BLaER1 treated with 17β-estradiol and CSF1 and Interleukin-3, amounts not matched to agents 10 nM and 100 nM (cell line): ENCODE results near the gene POU2F1.
A peak's percentile ranks its signal among the peaks of the same experiment; 100 is the strongest.

Source experiments
- H3K27ac ChIP-seq, 11 experiments: shearing (Covaris generic); formaldehyde crosslinking; 2 replicates each; pipeline ENCODE4 v1.8.1; 2022
- H3K27me3 ChIP-seq, 11 experiments: shearing (Covaris generic); formaldehyde crosslinking; 2 replicates each; pipeline ENCODE4 v1.8.1; 2022
- H3K36me3 ChIP-seq, 11 experiments: shearing (Covaris generic); formaldehyde crosslinking; 2 replicates each; pipeline ENCODE4 v1.8.1; 2022
- H3K4me1 ChIP-seq, 10 experiments: shearing (Covaris generic); formaldehyde crosslinking; 2 replicates each; pipeline ENCODE4 v1.8.1; 2022
- H3K4me2 ChIP-seq, 11 experiments: shearing (Covaris generic); formaldehyde crosslinking; 2 replicates each; pipeline ENCODE4 v1.8.1; 2022
- H3K4me3 ChIP-seq, 10 experiments: shearing (Covaris generic); formaldehyde crosslinking; 2 replicates each; pipeline ENCODE4 v1.8.1; 2022
- H3K9ac ChIP-seq, 11 experiments: shearing (Covaris generic); formaldehyde crosslinking; 2 replicates each; pipeline ENCODE4 v1.8.1; 2022
- H3K9me3 ChIP-seq, 11 experiments: shearing (Covaris generic); formaldehyde crosslinking; replicated peaks in 1 of 11; 2 replicates each; pipeline ENCODE4 v1.8.1; 2022
- H4K20me1 ChIP-seq, 11 experiments: shearing (Covaris generic); formaldehyde crosslinking; 2 replicates each; pipeline ENCODE4 v1.8.1; 2022
- Cebpa-rat ChIP-seq, 11 experiments: shearing (Covaris generic); IDR thresholded peaks; 2 replicates each; pipeline ENCODE4 v1.8.1; 2022

Gene POU2F1

DNA sequence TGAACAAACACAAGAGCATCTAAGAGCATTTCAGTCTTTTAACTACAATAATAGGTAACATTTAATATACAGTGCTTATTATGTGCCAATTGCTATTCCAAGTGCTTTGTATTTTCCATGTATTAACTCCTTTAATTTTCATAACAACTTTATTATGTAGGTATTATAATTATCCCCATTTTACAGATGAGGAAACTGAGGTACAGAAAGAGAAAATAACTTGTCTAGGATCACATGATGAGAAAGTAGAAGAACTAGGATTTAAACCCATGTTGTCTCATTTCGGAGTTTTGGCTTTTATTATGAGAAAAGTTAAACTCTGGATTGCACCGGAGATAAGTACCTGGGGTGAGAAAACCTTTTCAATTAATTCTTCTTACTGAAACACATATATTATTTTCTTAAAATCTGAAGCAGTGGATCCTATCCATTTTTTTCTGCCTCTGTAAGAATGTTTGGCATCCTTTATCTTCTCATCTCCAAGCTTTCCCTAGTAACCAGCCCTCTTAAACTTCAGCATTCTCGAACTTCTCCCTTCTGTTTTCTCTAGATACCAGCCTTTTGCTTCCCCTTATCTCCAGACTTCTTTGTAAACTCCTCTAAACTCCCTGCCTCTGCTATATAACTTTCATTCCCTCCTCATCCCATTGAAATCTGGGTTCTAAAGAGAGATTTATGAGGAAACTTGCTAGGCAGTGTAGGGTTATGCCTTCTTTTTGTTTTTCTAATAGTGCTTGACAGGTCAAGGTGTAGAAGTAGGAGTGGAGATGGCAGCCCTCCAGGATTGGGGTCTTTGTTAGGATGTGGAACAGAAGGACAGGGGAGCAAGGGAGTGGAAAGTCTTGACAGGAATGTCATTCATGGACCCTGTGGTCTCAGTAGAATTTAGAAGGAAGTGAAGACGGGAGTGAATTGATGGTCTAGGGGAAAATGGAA is 28.3 kb downstream of the POU2F1 start:
- Histone ChIP-seq H3K36me3 (peaks cover 0 to 6% (median 3%) of the 10 kb centered on the region in 11 experiments; a peak in 8 of 22 replicates), H3K4me3 (no peak overlapping the region), H3K4me1 (peaks cover 0 to 22% (median 12%) of the 10 kb centered on the region in 10 experiments; a peak in 10 of 20 replicates), H4K20me1 (peaks cover 0 to 22% (median 0%) of the 10 kb centered on the region in 11 experiments; a peak in 4 of 22 replicates), H3K27ac (no peak overlapping the region), H3K27me3 (no peaks in the 10 kb centered on the region), H3K4me2 (no peak overlapping the region), H3K9ac (no peak overlapping the region), H3K9me3 (peaks cover 0 to 7% (median 4%) of the 10 kb centered on the region in 11 experiments; a peak in 9 of 22 replicates)
- TF ChIP-seq Cebpa-rat (IDR thresholded peaks at IDR 0.05), result no peak

- no peak overlapping the region for H3K9ac ChIP-seq
- no peaks in the 10 kb centered on the region for H3K9me3 ChIP-seq
- no peak for TF ChIP-seq Cebpa-rat (IDR thresholded peaks at IDR 0.05)
- no peak overlapping the region for H3K4me3 ChIP-seq
- no peak overlapping the region for H3K27ac ChIP-seq
- H3K4me2 ChIP-seq, result no peak overlapping the region
- no peaks in the 10 kb centered on the region for H3K27me3 ChIP-seq
- peaks cover 0 to 17% (median 0%) of the 10 kb centered on the region in 11 experiments; a peak in 3 of 22 replicates for H4K20me1 ChIP-seq
- 0 out of 22 replicates have a peak, but pooled peaks cover 0 to 4% (median 0%) of the 10 kb centered on the region in 11 experiments for H3K36me3 ChIP-seq
- peaks cover 0 to 19% (median 12%) of the 10 kb centered on the region in 10 experiments; a peak in 10 of 20 replicates for H3K4me1 ChIP-seq
Measured at GRCh38 chr1:167249702-167250101, 29.0 kb downstream of the POU2F1 start.

- Histone ChIP-seq H3K4me3 (no peak overlapping the region), H3K9me3 (no peaks in the 10 kb centered on the region), H3K27ac (no peak overlapping the region), H3K27me3 (no peaks in the 10 kb centered on the region), H3K36me3 (0 out of 22 replicates have a peak, but pooled peaks cover 0 to 4% (median 0%) of the 10 kb centered on the region in 11 experiments), H3K4me2 (no peak overlapping the region), H3K9ac (no peak overlapping the region), H3K4me1 (peaks cover 0 to 19% (median 12%) of the 10 kb centered on the region in 10 experiments; a peak in 10 of 20 replicates), H4K20me1 (peaks cover 0 to 23% (median 0%) of the 10 kb centered on the region in 11 experiments; a peak in 3 of 22 replicates)
- TF ChIP-seq Cebpa-rat (IDR thresholded peaks at IDR 0.05), result no peak
Measured at GRCh38 chr1:167250482-167250881, 29.8 kb downstream of the POU2F1 start.

- Histone ChIP-seq H3K9me3 (no peaks in the 10 kb centered on the region), H3K27me3 (no peaks in the 10 kb centered on the region), H3K27ac (no peak overlapping the region), H3K36me3 (0 out of 22 replicates have a peak, but pooled peaks cover 0 to 6% (median 0%) of the 10 kb centered on the region in 11 experiments), H3K4me3 (no peak overlapping the region), H3K9ac (no peak overlapping the region), H3K4me2 (no peak overlapping the region), H4K20me1 (peaks cover 0 to 24% (median 0%) of the 10 kb centered on the region in 11 experiments; a peak in 3 of 22 replicates), H3K4me1 (peaks cover 0 to 19% (median 12%) of the 10 kb centered on the region in 10 experiments; a peak in 10 of 20 replicates)
- TF ChIP-seq Cebpa-rat (IDR thresholded peaks at IDR 0.05), result no peak
Measured at GRCh38 chr1:167251472-167251871, 30.8 kb downstream of the POU2F1 start.

GRCh38 chr1:167252986-167253385 is 32.3 kb downstream of the POU2F1 start:
- peaks cover 0 to 26% (median 0%) of the 10 kb centered on the region in 11 experiments; a peak in 3 of 22 replicates for H4K20me1 ChIP-seq
- H3K4me3 ChIP-seq, result no peak overlapping the region
- no peak overlapping the region for H3K9ac ChIP-seq
- H3K9me3 ChIP-seq, result no peaks in the 10 kb centered on the region
- 0 out of 22 replicates have a peak, but pooled peaks cover 0 to 6% (median 0%) of the 10 kb centered on the region in 11 experiments for H3K36me3 ChIP-seq
- peaks cover 0 to 12% (median 7%) of the 10 kb centered on the region in 10 experiments; a peak in 8 of 20 replicates for H3K4me1 ChIP-seq
- TF ChIP-seq Cebpa-rat (IDR thresholded peaks at IDR 0.05), result no peak
- peak overlapping the region in 3 of 11 experiments; percentile 1 to 15 (median 11); a peak in 2 of 22 replicates for H3K4me2 ChIP-seq
- H3K27ac ChIP-seq, result no peak overlapping the region
- no peaks in the 10 kb centered on the region for H3K27me3 ChIP-seq

- Histone ChIP-seq H3K4me3 (no peak overlapping the region), H3K27me3 (no peaks in the 10 kb centered on the region), H3K4me2 (no peak overlapping the region), H3K27ac (no peak overlapping the region), H3K4me1 (peaks cover 8 to 28% (median 17%) of the 10 kb centered on the region in 10 experiments), H3K9ac (no peak overlapping the region), H4K20me1 (peaks cover 0 to 40% (median 0%) of the 10 kb centered on the region in 11 experiments; a peak in 2 of 22 replicates), H3K9me3 (peaks cover 0 to 4% (median 0%) of the 10 kb centered on the region in 11 experiments; a peak in 1 of 22 replicates), H3K36me3 (0 out of 22 replicates have a peak, but pooled peaks cover 0 to 6% (median 0%) of the 10 kb centered on the region in 11 experiments)
- TF ChIP-seq Cebpa-rat (IDR thresholded peaks at IDR 0.05), result no peak
Measured at GRCh38 chr1:167258858-167259257, 38.2 kb downstream of the POU2F1 start.

GRCh38 chr1:167262836-167263235 is 42.1 kb downstream of the POU2F1 start:
- no peaks in the 10 kb centered on the region for H3K27me3 ChIP-seq
- H4K20me1 ChIP-seq, result peaks cover 0 to 39% (median 0%) of the 10 kb centered on the region in 11 experiments; a peak in 4 of 22 replicates
- no peak for TF ChIP-seq Cebpa-rat (IDR thresholded peaks at IDR 0.05)
- H3K9ac ChIP-seq, result no peak overlapping the region
- no peak overlapping the region for H3K27ac ChIP-seq
- H3K9me3 ChIP-seq, result peaks cover 0 to 4% (median 0%) of the 10 kb centered on the region in 11 experiments; a peak in 1 of 22 replicates
- H3K4me1 ChIP-seq, result peaks cover 13 to 33% (median 27%) of the 10 kb centered on the region in 10 experiments
- H3K4me2 ChIP-seq, result peak overlapping the region in 4 of 11 experiments; percentile 0 to 10 (median 8); a peak in 3 of 22 replicates
- no peaks in the 10 kb centered on the region for H3K36me3 ChIP-seq
- H3K4me3 ChIP-seq, result no peak overlapping the region

DNA sequence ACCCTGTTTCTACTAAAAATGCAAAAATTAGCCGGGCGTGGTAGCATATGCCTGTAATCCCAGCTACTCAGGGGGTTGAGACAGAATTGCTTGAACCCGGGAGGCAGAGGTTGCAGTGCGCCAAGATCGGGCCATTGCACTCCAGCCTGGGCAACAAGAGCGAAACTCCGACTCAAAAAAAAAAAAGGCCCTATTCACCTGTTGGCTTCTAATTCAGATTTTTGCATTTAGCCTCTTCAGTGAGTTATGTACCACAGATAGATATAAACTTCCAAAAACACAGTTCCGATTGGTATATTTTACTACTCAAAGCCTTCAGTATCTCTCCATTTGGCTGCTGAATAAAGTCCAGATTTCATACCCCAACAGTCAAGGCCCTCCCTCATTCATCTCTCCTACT is 42.7 kb downstream of the POU2F1 start:
- peaks cover 13 to 34% (median 29%) of the 10 kb centered on the region in 10 experiments for H3K4me1 ChIP-seq
- H3K27me3 ChIP-seq, result no peaks in the 10 kb centered on the region
- H4K20me1 ChIP-seq, result peaks cover 0 to 37% (median 0%) of the 10 kb centered on the region in 11 experiments; a peak in 4 of 22 replicates
- no peak for TF ChIP-seq Cebpa-rat (IDR thresholded peaks at IDR 0.05)
- H3K36me3 ChIP-seq, result no peaks in the 10 kb centered on the region
- H3K4me2 ChIP-seq, result peak overlapping the region in 9 of 11 experiments; percentile 3 to 67 (median 14); a peak in 12 of 22 replicates
- H3K9ac ChIP-seq, result no peak overlapping the region
- H3K4me3 ChIP-seq, result no peak overlapping the region
- H3K27ac ChIP-seq, result no peak overlapping the region
- peaks cover 0 to 4% (median 0%) of the 10 kb centered on the region in 11 experiments; a peak in 1 of 22 replicates for H3K9me3 ChIP-seq
